WERI-Rb-1 (cell line): ENCODE measurements around the gene SYPL2.

Experiments
- DNase-seq: peaks from one replicate; pipeline ENCODE4 v3.0.0-alpha.2; 2020
- H3K27ac ChIP-seq: fragments of 250-450 bp; sonication (Bioruptor Pico); 2 replicates; pipeline ENCODE4 v1.5.1; 2020; ENCODE audit warnings: mild to moderate bottlenecking, moderate library complexity
- H3K27me3 ChIP-seq: fragments of 250-450 bp; sonication (Bioruptor Pico); 2 replicates; pipeline ENCODE4 v1.5.1; 2021; ENCODE audit warnings: mild to moderate bottlenecking, low read depth, moderate library complexity; ENCODE audit not compliant: insufficient read depth, severe bottlenecking
- H3K36me3 ChIP-seq: fragments of 250-450 bp; sonication (Bioruptor Pico); 2 replicates; pipeline ENCODE4 v1.5.1; 2020; ENCODE audit warnings: mild to moderate bottlenecking, moderate library complexity
- H3K4me3 ChIP-seq: 2 replicates; pipeline ENCODE4 v1.5.1; 2011; ENCODE audit warnings: low read depth, mild to moderate bottlenecking, control low read depth, low read length
- H3K9me3 ChIP-seq: fragments of 250-450 bp; sonication (Bioruptor Pico); 2 replicates; pipeline ENCODE4 v1.5.1; 2021; ENCODE audit warnings: mild to moderate bottlenecking, moderate library complexity; ENCODE audit not compliant: severe bottlenecking
- CTCF ChIP-seq: IDR thresholded peaks from 2 replicates; pipeline ENCODE4 v1.5.1; 2011; ENCODE audit warnings: low read depth, mild to moderate bottlenecking, control low read depth, inconsistent platforms, low read length

Gene SYPL2

GRCh38 chr1:109504974-109505373, 38.6 kb downstream of the SYPL2 start:
- Histone ChIP-seq H3K36me3 (peaks cover 18% of the 10 kb centered on the region), H3K27ac (no peak overlapping the region), H3K9me3 (no peaks in the 10 kb centered on the region), H3K4me3 (no peak overlapping the region), H3K27me3 (no peaks in the 10 kb centered on the region)
- TF ChIP-seq CTCF, result no peak
- DNase-seq, result no peak

GRCh38 chr1:109508001-109508872, 41.9 kb downstream of the SYPL2 start:
- Histone ChIP-seq H3K27ac (no peak overlapping the region), H3K4me3 (no peak overlapping the region), H3K9me3 (no peaks in the 10 kb centered on the region), H3K27me3 (no peaks in the 10 kb centered on the region), H3K36me3 (peaks cover 10% of the 10 kb centered on the region)
- no peak for DNase-seq
- TF ChIP-seq CTCF, result no peak

- Histone ChIP-seq H3K27me3 (no peaks in the 10 kb centered on the region), H3K9me3 (no peaks in the 10 kb centered on the region), H3K36me3 (peaks cover 10% of the 10 kb centered on the region), H3K4me3 (peak overlapping the region; percentile 90), H3K27ac (no peak overlapping the region)
- no peak for TF ChIP-seq CTCF
- DNase-seq, result no peak
Observed at GRCh38 chr1:109508873-109509175, 42.5 kb downstream of the SYPL2 start.

DNA sequence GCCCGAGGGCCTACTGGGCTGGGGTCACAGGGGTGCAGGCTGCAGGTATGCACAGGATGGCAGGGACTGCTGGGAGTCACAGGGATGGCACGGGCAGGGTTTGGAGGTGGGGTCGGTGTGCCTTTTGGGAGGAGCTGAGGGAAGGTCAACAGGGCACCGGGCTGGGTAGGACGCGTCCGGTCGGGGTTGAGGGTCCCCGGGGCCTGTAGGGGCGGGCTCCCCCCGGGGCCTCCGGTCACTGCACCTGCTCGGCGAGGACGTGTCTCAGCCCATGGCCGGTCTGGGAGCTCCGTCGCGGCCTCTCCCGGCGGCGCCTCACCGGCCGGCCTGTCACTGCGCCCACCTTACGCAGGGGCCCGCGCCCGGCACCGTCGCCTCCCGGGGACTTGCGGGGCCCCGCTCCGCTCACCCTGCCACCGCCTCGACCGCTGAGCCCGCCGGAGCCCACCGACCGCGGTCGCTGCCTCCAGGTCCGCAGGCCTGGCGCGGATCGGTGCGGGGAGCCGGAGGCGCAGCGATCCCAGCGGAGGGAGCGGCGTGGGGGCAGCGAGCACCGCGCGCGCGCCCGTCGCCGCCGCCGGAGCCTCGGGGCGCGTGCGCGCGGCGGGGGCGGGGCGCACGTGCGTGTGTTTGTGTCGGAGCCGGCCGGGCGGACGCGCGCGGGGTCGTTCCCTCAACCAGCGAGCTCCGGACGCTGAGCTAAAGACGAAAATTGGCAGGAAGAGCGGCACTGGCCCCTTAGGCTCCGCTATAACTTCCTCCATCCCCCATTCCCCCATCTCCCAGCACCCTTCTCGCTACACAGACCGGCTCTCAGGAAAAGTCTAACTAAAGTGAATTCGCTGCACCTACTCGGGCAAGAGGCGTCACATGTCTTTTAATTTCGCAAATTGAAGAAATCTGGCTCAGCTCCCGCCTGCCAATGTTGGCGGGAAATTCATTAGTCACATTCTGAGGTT, 43.1 kb downstream of the SYPL2 start, which contains the start of gene AMIGO1:
Gene AMIGO1 (minus strand): TSS at position 552 of the 959 bp plus-strand sequence. CDS start 815 bp downstream, outside the sequence.
- Histone ChIP-seq H3K27ac (peak within 1 kb of the TSS; percentile 37), H3K4me3 (peak within 1 kb of the TSS; percentile 90), H3K36me3 (peaks cover 10% of the 10 kb centered on the region), H3K27me3 (no peaks in the 10 kb centered on the region), H3K9me3 (no peaks in the 10 kb centered on the region)
- DNase-seq, result peak; percentile 75
- no peak for TF ChIP-seq CTCF

DNA sequence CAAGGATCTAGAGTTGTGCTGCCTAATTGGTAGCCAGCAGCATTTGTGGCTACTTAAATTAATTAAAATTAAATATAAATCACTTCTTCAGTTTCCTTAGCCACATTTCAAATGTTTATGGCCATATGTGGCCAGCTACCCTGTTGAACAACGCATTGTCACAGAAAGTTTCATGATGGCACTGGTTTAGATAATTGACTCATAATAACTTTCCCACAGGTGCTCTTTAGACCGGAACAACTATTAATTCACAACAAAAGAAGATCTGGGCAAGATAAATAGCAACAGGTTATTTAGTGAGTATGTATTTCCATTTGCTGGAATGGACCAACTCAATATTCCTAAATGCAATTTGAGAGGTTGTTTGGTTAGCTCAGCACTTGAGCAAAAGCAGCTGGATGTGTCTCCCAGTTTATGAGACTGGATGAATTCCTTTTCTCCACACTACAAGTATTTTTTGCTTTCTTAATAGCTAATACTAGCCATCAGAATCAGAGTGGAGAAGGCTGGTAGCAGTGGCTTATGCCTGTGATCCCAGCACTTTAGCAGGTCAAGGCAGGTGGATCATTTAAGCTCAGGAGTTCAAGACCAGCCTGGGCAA, 46.9 kb downstream of the SYPL2 start:
- Histone ChIP-seq H3K27ac (no peak overlapping the region), H3K36me3 (peaks cover under 1% of the 10 kb centered on the region; the same call in 1 of the 2 replicates), H3K4me3 (no peak overlapping the region), H3K9me3 (no peaks in the 10 kb centered on the region), H3K27me3 (no peaks in the 10 kb centered on the region)
- no peak for TF ChIP-seq CTCF
- no peak for DNase-seq
